ENCODE results near the gene ZNF415. TPM values are rescaled to one million over a fixed set of nuclear protein-coding genes. Genes with fewer than 3 reads are reported as not detected.
A peak's percentile ranks its signal among the peaks of the same experiment; 100 is the strongest.

ZNF415 gene
- total and polyA plus RNA-seq, 9 of the 15 experiments (the other 6 are each of a cell fraction or from before 2014, with no cell fraction given) = 0.06 to 0.82 (median 0.14) TPM; not detected in 2

GRCh38 chr19:53161123-53161522 lies 28.4 kb upstream of the ZNF415 start (continued):
- TF ChIP-seq ATF2 (CRISPR knock-in tag; IDR thresholded peaks at IDR 0.05) (no peak), ZEB2 (IDR thresholded peaks at IDR 0.05) (peak; percentile 76), SUPT5H (IDR thresholded peaks at IDR 0.05) (no peak), MAX (CRISPR knock-in tag; IDR thresholded peaks at IDR 0.05) (no peak), RB1 (IDR thresholded peaks at IDR 0.05; ENCODE audit: low read depth) (no peak), MXD1 (CRISPR knock-in tag; IDR thresholded peaks at IDR 0.05; ENCODE audit: borderline replicate concordance, poor library complexity, severe bottlenecking) (no peak), PPARD (CRISPR knock-in tag; IDR thresholded peaks at IDR 0.05) (no peak), PHB2 (IDR thresholded peaks at IDR 0.05; ENCODE audit: low read depth) (peak; percentile 94), BHLHE40 (IDR thresholded peaks at IDR 0.05; ENCODE audit: low read length) (no peak; the same call in 1 of the 2 replicates), STAT5A (IDR thresholded peaks at IDR 0.05; ENCODE audit: borderline replicate concordance, low read length) (peak; percentile 90), NFRKB (IDR thresholded peaks at IDR 0.05; ENCODE audit: low read depth) (0 out of 2 replicates have a peak, but pooled peaks have one; percentile 40), RBM14 (IDR thresholded peaks at IDR 0.05; ENCODE audit: borderline replicate concordance, insufficient read depth, low read depth, low read length) (no peak), RBM17 (IDR thresholded peaks at IDR 0.05; ENCODE audit: borderline replicate concordance, low read depth, low read length) (no peak), PHB (CRISPR knock-in tag; IDR thresholded peaks at IDR 0.05) (no peak), KDM1A (IDR thresholded peaks at IDR 0.05) (peak; percentile 85 to 92), GTF2A2 (tag; IDR thresholded peaks at IDR 0.05) (no peak), CREB1 (IDR thresholded peaks at IDR 0.05) (no peak), CREB1 (CRISPR knock-in tag; IDR thresholded peaks at IDR 0.05) (no peak), FOXK1 (CRISPR knock-in tag; IDR thresholded peaks at IDR 0.05; ENCODE audit: borderline replicate concordance) (no peak), ADNP (tag; IDR thresholded peaks at IDR 0.05) (peak; percentile 55; the same call in 1 of the 2 replicates), ZBTB7A (IDR thresholded peaks at IDR 0.05; ENCODE audit: borderline replicate concordance, control insufficient read depth, low read depth, low read length) (no peak), ATF3 (IDR thresholded peaks at IDR 0.05) (no peak), ATF3 (CRISPR knock-in tag; conservative IDR thresholded peaks at IDR 0.05) (no peak), MBD1 (CRISPR knock-in tag; IDR thresholded peaks at IDR 0.05) (no peak), TFE3 (CRISPR knock-in tag; IDR thresholded peaks at IDR 0.05) (no peak)

All from K562 (cell line).